WERI-Rb-1 (cell line): ENCODE measurements around the gene LMO1.

ENCODE experiments used
- DNase-seq: peaks from one replicate; pipeline ENCODE4 v3.0.0-alpha.2; 2020
- H3K27ac ChIP-seq: fragments of 250-450 bp; sonication (Bioruptor Pico); 2 replicates; pipeline ENCODE4 v1.5.1; 2020; ENCODE audit warnings: mild to moderate bottlenecking, moderate library complexity
- H3K27me3 ChIP-seq: fragments of 250-450 bp; sonication (Bioruptor Pico); 2 replicates; pipeline ENCODE4 v1.5.1; 2021; ENCODE audit warnings: mild to moderate bottlenecking, low read depth, moderate library complexity; ENCODE audit not compliant: insufficient read depth, severe bottlenecking
- H3K36me3 ChIP-seq: fragments of 250-450 bp; sonication (Bioruptor Pico); 2 replicates; pipeline ENCODE4 v1.5.1; 2020; ENCODE audit warnings: mild to moderate bottlenecking, moderate library complexity
- H3K4me3 ChIP-seq: 2 replicates; pipeline ENCODE4 v1.5.1; 2011; ENCODE audit warnings: low read depth, mild to moderate bottlenecking, control low read depth, low read length
- H3K9me3 ChIP-seq: fragments of 250-450 bp; sonication (Bioruptor Pico); 2 replicates; pipeline ENCODE4 v1.5.1; 2021; ENCODE audit warnings: mild to moderate bottlenecking, moderate library complexity; ENCODE audit not compliant: severe bottlenecking
- TF ChIP-seq, protein P1 (sequence below): IDR thresholded peaks from 2 replicates; pipeline ENCODE4 v1.5.1; 2011; ENCODE audit warnings: low read depth, mild to moderate bottlenecking, control low read depth, inconsistent platforms, low read length

The LMO1 gene

GRCh38 chr11:8194956-8195355, 68.7 kb downstream of the LMO1 start:
- TF ChIP-seq, protein P1, sequence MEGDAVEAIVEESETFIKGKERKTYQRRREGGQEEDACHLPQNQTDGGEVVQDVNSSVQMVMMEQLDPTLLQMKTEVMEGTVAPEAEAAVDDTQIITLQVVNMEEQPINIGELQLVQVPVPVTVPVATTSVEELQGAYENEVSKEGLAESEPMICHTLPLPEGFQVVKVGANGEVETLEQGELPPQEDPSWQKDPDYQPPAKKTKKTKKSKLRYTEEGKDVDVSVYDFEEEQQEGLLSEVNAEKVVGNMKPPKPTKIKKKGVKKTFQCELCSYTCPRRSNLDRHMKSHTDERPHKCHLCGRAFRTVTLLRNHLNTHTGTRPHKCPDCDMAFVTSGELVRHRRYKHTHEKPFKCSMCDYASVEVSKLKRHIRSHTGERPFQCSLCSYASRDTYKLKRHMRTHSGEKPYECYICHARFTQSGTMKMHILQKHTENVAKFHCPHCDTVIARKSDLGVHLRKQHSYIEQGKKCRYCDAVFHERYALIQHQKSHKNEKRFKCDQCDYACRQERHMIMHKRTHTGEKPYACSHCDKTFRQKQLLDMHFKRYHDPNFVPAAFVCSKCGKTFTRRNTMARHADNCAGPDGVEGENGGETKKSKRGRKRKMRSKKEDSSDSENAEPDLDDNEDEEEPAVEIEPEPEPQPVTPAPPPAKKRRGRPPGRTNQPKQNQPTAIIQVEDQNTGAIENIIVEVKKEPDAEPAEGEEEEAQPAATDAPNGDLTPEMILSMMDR = no peak

GRCh38 chr11:8192896-8193209, 70.8 kb downstream of the LMO1 start:
- Histone ChIP-seq H3K36me3 (no peaks in the 10 kb centered on the region), H3K4me3 (no peak overlapping the region), H3K9me3 (no peaks in the 10 kb centered on the region), H3K27me3 (no peaks in the 10 kb centered on the region), H3K27ac (peak overlapping the region; percentile 8; the same call in 1 of the 2 replicates)
- TF ChIP-seq, protein P1 = no peak
- DNase-seq = no peak

More at GRCh38 chr11:8194956-8195355, 68.7 kb downstream of the LMO1 start:
- no peak overlapping the region for H3K27ac ChIP-seq
- no peaks in the 10 kb centered on the region for H3K27me3 ChIP-seq
- no peak for DNase-seq
- no peaks in the 10 kb centered on the region for H3K9me3 ChIP-seq
- H3K36me3 ChIP-seq = no peaks in the 10 kb centered on the region
- no peak overlapping the region for H3K4me3 ChIP-seq

DNA sequence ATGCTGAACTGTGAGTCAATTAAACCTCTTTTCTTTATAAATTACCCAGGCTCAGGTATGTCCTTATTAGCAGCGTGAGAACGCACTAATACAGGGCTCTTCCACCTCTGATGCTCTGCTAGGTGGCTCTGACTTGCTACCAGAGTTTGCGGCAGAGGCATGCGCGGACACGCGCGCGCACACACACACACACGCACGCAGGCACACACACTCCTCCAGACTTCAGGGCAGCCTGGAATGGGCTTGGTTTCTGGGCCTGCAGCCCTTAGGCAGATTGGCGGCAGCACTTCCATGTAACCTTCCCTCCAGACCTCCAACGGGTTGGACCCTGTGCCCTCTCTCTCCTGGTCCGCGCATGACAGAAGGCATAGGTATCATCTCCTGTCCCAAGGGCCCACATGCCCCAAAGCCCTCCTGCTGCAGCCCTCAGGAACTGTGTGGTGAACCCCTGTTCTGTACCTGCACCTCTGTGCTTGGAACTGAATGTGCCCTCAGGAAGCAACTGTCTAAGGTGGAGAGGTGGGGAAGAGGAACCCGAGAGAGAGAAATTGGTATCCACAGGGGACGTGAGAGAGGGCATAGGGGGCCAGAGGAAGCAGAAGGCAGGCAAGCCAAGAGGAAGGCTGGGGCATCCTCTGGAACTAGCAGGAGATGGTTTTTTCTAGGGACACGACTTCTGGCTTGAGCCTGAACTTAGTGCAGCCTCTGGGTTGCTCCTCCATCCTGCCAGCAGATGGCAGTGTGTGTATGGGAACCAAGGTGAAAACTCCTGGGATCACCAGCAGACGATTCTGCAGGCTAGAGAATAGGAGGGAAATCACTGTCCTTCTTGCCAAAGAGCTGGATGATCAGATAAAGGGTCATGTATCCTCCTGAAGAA, 71.4 kb downstream of the LMO1 start:
- no peaks in the 10 kb centered on the region for H3K27me3 ChIP-seq
- H3K36me3 ChIP-seq = no peaks in the 10 kb centered on the region
- H3K27ac ChIP-seq = peak overlapping the region; percentile 8; the same call in 1 of the 2 replicates
- DNase-seq = peak; percentile 79
- H3K4me3 ChIP-seq = no peak overlapping the region
- H3K9me3 ChIP-seq = no peaks in the 10 kb centered on the region
- TF ChIP-seq, protein P1 = peak; percentile 94

GRCh38 chr11:8190431-8190830, 73.2 kb downstream of the LMO1 start:
- no peak for DNase-seq
- H3K27me3 ChIP-seq = no peaks in the 10 kb centered on the region
- H3K27ac ChIP-seq = no peak overlapping the region
- no peak overlapping the region for H3K4me3 ChIP-seq
- TF ChIP-seq, protein P1 = no peak
- H3K9me3 ChIP-seq = no peaks in the 10 kb centered on the region
- no peaks in the 10 kb centered on the region for H3K36me3 ChIP-seq

GRCh38 chr11:8186429-8186828, 77.2 kb downstream of the LMO1 start:
- Histone ChIP-seq H3K9me3 (no peaks in the 10 kb centered on the region), H3K27me3 (no peaks in the 10 kb centered on the region), H3K4me3 (no peak overlapping the region), H3K27ac (no peak overlapping the region), H3K36me3 (no peaks in the 10 kb centered on the region)
- no peak for DNase-seq
- TF ChIP-seq, protein P1 = no peak

DNA sequence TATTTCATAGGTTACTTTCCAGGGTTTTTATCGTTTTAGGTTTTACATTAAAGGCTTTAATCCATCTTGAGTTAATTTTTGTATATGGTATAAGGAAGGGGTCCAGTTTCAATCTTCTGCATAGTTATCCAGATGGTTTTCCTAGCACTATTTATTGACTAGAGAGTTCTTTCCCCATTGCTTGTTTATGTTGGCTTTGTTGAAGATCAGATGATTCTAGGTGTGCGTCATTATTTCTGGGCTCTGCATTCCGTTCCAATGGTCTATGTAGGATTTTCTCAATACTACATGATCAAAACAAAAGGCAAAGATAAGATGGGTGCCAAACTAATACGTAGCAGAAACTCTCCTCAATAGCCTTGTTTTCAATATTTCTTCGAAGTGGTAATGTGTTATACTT, 80.6 kb downstream of the LMO1 start:
- no peak overlapping the region for H3K4me3 ChIP-seq

More for the DNA sequence above, 80.6 kb downstream of the LMO1 start:
- Histone ChIP-seq H3K27me3 (no peaks in the 10 kb centered on the region), H3K27ac (no peak overlapping the region), H3K36me3 (no peaks in the 10 kb centered on the region), H3K9me3 (no peaks in the 10 kb centered on the region)
- DNase-seq = no peak
- TF ChIP-seq, protein P1 = no peak
